ENCODE measurements around the gene CHCHD4. TPM values are rescaled to one million over a fixed set of nuclear protein-coding genes. Genes with fewer than 3 reads are reported as not detected.

CHCHD4 gene
- total RNA-seq, 1 donor from 2014 or later = 12.0 TPM

DNA sequence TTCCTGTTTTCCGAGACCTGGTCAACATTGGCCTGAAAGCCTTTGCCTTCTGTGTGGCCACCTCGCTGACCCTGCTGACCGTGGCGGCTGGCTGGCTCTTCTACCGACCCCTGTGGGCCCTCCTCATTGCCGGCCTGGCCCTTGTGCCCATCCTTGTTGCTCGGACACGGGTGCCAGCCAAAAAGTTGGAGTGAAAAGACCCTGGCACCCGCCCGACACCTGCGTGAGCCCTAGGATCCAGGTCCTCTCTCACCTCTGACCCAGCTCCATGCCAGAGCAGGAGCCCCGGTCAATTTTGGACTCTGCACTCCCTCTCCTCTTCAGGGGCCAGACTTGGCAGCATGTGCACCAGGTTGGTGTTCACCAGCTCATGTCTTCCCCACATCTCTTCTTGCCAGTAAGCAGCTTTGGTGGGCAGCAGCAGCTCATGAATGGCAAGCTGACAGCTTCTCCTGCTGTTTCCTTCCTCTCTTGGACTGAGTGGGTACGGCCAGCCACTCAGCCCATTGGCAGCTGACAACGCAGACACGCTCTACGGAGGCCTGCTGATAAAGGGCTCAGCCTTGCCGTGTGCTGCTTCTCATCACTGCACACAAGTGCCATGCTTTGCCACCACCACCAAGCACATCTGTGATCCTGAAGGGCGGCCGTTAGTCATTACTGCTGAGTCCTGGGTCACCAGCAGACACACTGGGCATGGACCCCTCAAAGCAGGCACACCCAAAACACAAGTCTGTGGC is 17.1 kb upstream of the CHCHD4 start:
- ATAC-seq (no peak), DNase-seq (no peak)
- Histone ChIP-seq H3K4me3 (no peak overlapping the region), H3K4me1 (peaks cover 55% of the 10 kb centered on the region), H3K36me3 (peaks cover 69% of the 10 kb centered on the region), H3K27me3 (no peaks in the 10 kb centered on the region), H3K9me3 (no peaks in the 10 kb centered on the region), H3K27ac (peak overlapping the region; percentile 96)
- intact Hi-C loops (cut with DNase I) = no loop called here
- TF ChIP-seq, protein P1, sequence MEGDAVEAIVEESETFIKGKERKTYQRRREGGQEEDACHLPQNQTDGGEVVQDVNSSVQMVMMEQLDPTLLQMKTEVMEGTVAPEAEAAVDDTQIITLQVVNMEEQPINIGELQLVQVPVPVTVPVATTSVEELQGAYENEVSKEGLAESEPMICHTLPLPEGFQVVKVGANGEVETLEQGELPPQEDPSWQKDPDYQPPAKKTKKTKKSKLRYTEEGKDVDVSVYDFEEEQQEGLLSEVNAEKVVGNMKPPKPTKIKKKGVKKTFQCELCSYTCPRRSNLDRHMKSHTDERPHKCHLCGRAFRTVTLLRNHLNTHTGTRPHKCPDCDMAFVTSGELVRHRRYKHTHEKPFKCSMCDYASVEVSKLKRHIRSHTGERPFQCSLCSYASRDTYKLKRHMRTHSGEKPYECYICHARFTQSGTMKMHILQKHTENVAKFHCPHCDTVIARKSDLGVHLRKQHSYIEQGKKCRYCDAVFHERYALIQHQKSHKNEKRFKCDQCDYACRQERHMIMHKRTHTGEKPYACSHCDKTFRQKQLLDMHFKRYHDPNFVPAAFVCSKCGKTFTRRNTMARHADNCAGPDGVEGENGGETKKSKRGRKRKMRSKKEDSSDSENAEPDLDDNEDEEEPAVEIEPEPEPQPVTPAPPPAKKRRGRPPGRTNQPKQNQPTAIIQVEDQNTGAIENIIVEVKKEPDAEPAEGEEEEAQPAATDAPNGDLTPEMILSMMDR (IDR thresholded peaks at IDR 0.05) = no peak

DNA sequence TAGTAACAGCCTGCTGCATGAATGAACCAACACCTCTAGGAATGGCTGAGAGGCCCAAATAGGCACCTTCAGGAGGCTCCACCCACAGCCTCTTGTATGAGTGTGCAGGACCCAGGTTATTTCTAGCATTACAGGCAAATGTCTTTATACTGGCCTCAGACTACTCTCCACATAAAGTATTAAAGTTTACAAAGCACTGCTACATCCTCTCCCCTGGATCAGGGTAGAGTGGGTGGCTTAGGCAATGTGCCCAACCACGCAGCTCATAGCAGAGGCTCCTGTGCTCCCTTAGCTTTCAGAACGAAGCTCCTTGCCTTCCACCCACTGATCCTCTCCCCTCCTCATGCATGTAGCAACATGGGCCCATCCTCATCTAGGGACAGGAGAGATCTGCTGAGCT is 16.5 kb upstream of the CHCHD4 start:
- intact Hi-C loops (cut with DNase I) = no loop called here
- DNase-seq (no peak), ATAC-seq (no peak)
- H3K4me3 ChIP-seq = no peak overlapping the region
- peaks cover 69% of the 10 kb centered on the region for H3K36me3 ChIP-seq
- no peaks in the 10 kb centered on the region for H3K9me3 ChIP-seq
- peaks cover 53% of the 10 kb centered on the region for H3K4me1 ChIP-seq
- peak overlapping the region; percentile 96 for H3K27ac ChIP-seq
- H3K27me3 ChIP-seq = no peaks in the 10 kb centered on the region
- TF ChIP-seq, protein P1 (IDR thresholded peaks at IDR 0.05) = no peak

DNA sequence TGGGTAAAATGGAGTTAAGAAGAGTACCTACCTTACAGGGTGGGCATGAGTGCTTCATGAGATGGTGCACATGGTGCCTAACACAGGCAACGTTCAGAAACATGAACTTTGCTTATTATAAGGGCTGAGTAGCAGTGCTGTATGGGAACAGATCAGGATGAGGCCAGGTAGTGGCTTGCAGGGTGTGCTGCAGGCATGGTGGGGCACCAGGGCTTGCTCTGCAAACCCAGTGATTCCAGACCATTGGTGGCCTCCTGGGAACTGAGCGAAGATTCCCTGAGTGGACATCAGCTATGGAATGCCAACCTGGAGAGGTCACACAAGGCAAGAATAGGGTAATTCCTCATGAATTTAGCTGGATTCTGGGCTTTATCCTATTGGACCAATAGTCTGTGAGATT is 16.0 kb upstream of the CHCHD4 start:
- TF ChIP-seq, protein P1 (IDR thresholded peaks at IDR 0.05) = no peak
- H3K4me3 ChIP-seq = no peak overlapping the region
- no peaks in the 10 kb centered on the region for H3K27me3 ChIP-seq
- H3K9me3 ChIP-seq = no peaks in the 10 kb centered on the region
- DNase-seq (no peak), ATAC-seq (no peak)
- H3K27ac ChIP-seq = no peak overlapping the region
- intact Hi-C loops (cut with DNase I) = no loop called here
- H3K4me1 ChIP-seq = peaks cover 48% of the 10 kb centered on the region
- H3K36me3 ChIP-seq = peaks cover 69% of the 10 kb centered on the region

DNA sequence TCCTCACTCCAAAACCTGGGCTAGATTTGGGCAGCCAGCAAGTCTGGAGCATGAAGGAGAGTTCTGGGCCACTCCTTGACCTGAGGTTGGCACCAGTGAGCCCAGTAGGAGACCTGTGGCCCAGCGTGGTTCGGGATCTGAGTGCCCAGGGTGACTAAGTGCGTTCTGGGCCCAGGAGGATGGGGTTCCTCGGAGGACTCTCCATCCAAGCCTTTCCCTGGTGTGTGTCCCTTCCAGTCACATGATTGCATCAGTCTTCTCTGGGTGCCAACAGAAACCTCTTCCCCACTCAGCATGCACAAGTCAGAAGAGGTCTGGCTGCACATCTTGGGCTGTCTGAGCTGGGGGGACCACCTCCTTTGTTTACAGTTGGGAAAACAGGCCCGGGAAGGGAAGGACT is 15.1 kb upstream of the CHCHD4 start:
- TF ChIP-seq, protein P1 (IDR thresholded peaks at IDR 0.05) = no peak
- no peak for DNase-seq
- intact Hi-C loops (cut with DNase I) = no loop called here

DNA sequence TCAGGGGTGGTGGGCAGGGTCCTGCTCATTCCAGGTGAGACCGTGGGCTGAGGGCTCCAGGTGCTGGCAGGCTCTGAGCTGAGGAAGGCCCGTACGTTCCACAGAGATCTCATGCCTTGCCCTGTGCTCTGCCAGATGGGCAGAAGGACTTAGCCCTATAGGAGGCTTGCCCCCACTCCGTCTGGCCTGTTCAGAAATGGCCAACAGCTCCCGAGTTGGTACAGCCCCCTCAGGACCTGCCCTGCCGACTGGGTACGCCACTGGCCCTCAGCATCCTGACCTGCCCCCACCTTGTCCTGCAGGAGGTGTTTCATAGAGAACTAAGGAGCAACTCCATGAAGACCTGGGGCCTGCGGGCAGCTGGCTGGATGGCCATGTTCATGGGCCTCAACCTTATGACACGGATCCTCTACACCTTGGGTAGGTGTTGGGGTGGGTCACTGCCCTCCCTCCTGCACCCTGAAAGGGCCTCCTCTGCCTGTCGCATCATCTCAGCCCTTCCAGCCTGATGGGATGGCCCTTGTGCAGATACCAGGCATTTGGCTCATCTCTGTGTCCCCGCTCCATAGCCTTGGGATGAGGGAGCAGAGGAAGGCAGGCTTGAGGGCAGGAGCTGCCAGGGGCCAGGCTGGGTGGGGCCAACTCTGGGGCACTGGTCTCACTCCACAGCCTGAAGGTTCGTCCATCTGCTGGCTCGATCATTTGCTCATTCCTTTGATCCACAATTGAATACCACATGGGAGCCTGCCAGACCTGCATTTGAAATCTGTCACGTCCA is 14.4 kb upstream of the CHCHD4 start:
- no peak overlapping the region for H3K4me3 ChIP-seq
- H3K4me1 ChIP-seq = peaks cover 35% of the 10 kb centered on the region
- TF ChIP-seq, protein P1 (IDR thresholded peaks at IDR 0.05) = no peak
- H3K9me3 ChIP-seq = no peaks in the 10 kb centered on the region
- H3K36me3 ChIP-seq = peaks cover 81% of the 10 kb centered on the region
- no peaks in the 10 kb centered on the region for H3K27me3 ChIP-seq
- intact Hi-C loops (cut with DNase I) = no loop called here
- H3K27ac ChIP-seq = no peak overlapping the region
- ATAC-seq = no peak
- DNase-seq = no peak

More for the DNA sequence above, 15.1 kb upstream of the CHCHD4 start:
- H3K27me3 ChIP-seq = no peaks in the 10 kb centered on the region
- no peak for ATAC-seq
- no peaks in the 10 kb centered on the region for H3K9me3 ChIP-seq
- H3K4me3 ChIP-seq = no peak overlapping the region
- peaks cover 74% of the 10 kb centered on the region for H3K36me3 ChIP-seq
- H3K27ac ChIP-seq = no peak overlapping the region
- H3K4me1 ChIP-seq = peaks cover 39% of the 10 kb centered on the region

Data from upper lobe of right lung (tissue), 1 donor.